SK-N-SH (cell line): Measurements from ENCODE around the gene FLAD1. TPM values are rescaled to one million over a fixed set of nuclear protein-coding genes. Genes with fewer than 3 reads are reported as not detected.

Experiments
- CTCF ChIA-PET: fragments of 300-600, 350-600 bp; formaldehyde crosslinking; extraction: SDS; loops from one replicate; lab custom pipeline; 2021; lab: Yijun Ruan, JAX
- POLR2A ChIA-PET: fragments of 350-600 bp; sonication (Branson Sonifier 250); formaldehyde crosslinking; extraction: SDS; loops from one replicate; lab custom pipeline; 2020; ENCODE audit warnings: antibody characterized with exemption, inconsistent platforms; lab: Yijun Ruan, JAX
- DNase-seq: peaks from one replicate; pipeline ENCODE4 v3.0.0; 2012
- H2AFZ ChIP-seq: fragments of 200-600 bp; sonication (generic); 2 replicates; pipeline ENCODE4 v1.8.1; 2016; ENCODE audit warnings: antibody characterized with exemption, mild to moderate bottlenecking, low read depth
- H3F3A ChIP-seq: fragments of 200-600 bp; sonication (generic); replicated peaks from 2 replicates; pipeline ENCODE3; 2016; ENCODE audit warnings: antibody characterized with exemption, mild to moderate bottlenecking; ENCODE audit not compliant: insufficient read depth
- H3K27ac ChIP-seq, 2 experiments: fragments of 200-500 bp in 1 of 2; fragments of 200-600 bp in 1 of 2; sonication (Bioruptor generic) in 1 of 2; sonication (generic), shearing (Covaris generic) in 1 of 2; 2 replicates each; pipeline versions ENCODE4 v1.5.1 to v1.6.1; 2014 to 2016; ENCODE audit warnings: low read depth in 2 of 2, inconsistent platforms in 1 of 2, low read length in 1 of 2, mild to moderate bottlenecking in 1 of 2, mixed read lengths in 1 of 2
- H3K27me3 ChIP-seq: fragments of 200-600 bp; sonication (generic), shearing (Covaris generic); 2 replicates; pipeline ENCODE4 v1.6.1; 2016; ENCODE audit warnings: mixed run types; ENCODE audit not compliant: insufficient read depth
- H3K36me3 ChIP-seq, 2 experiments: fragments of 200-500 bp in 1 of 2; fragments of 200-600 bp in 1 of 2; sonication (Bioruptor generic) in 1 of 2; sonication (generic) in 1 of 2; replicated peaks in 1 of 2; 2 replicates each; pipeline versions ENCODE3 to v1.5.1; 2014 to 2016; ENCODE audit warnings: low read length in 1 of 2, mild to moderate bottlenecking in 1 of 2; ENCODE audit not compliant: insufficient read depth in 2 of 2, control insufficient read depth in 1 of 2
- H3K4me1 ChIP-seq, 2 experiments: fragments of 200-500 bp in 1 of 2; fragments of 200-600 bp in 1 of 2; sonication (Bioruptor generic) in 1 of 2; sonication (generic), shearing (Covaris generic) in 1 of 2; 2 replicates each; pipeline versions ENCODE4 v1.5.1 to v1.6.1; 2014 to 2016; ENCODE audit warnings: low read depth in 1 of 2, low read length in 1 of 2, mixed run types in 1 of 2; ENCODE audit not compliant: insufficient read depth in 2 of 2, control insufficient read depth in 1 of 2
- H3K4me2 ChIP-seq: fragments of 200-600 bp; sonication (generic), shearing (Covaris generic); 2 replicates; pipeline ENCODE4 v1.6.1; 2017; ENCODE audit warnings: mixed run types
- H3K4me3 ChIP-seq, 2 experiments: fragments of 200-500 bp in 1 of 2; fragments of 200-600 bp in 1 of 2; sonication (Bioruptor generic) in 1 of 2; sonication (generic), shearing (Covaris generic) in 1 of 2; 2 replicates each; pipeline versions ENCODE4 v1.5.1 to v1.8.1; 2014 to 2016; ENCODE audit warnings: low read depth in 2 of 2, inconsistent platforms in 1 of 2, low read length in 1 of 2, mild to moderate bottlenecking in 1 of 2, mixed read lengths in 1 of 2, moderate library complexity in 1 of 2
- H3K79me2 ChIP-seq: fragments of 200-600 bp; sonication (generic); 2 replicates; pipeline ENCODE4 v1.8.1; 2017; ENCODE audit warnings: mild to moderate bottlenecking; ENCODE audit not compliant: insufficient read depth
- H3K9ac ChIP-seq: fragments of 200-600 bp; sonication (generic); 2 replicates; pipeline ENCODE4 v1.6.1; 2017; ENCODE audit warnings: mixed run types
- H3K9me2 ChIP-seq: fragments of 200-600 bp; sonication (generic); 2 replicates; pipeline ENCODE4 v1.6.1; 2017; ENCODE audit warnings: mixed run types
- H3K9me3 ChIP-seq: fragments of 200-600 bp; sonication (generic); 2 replicates; pipeline ENCODE4 v1.6.1; 2017; ENCODE audit warnings: mixed run types, mild to moderate bottlenecking, moderate library complexity
- H4K20me1 ChIP-seq: fragments of 200-600 bp; sonication (generic); 2 replicates; pipeline ENCODE4 v1.6.1; 2017; ENCODE audit warnings: mild to moderate bottlenecking, mixed run types; ENCODE audit not compliant: insufficient read depth
- FOSL2 ChIP-seq: IDR thresholded peaks from 2 replicates; pipeline ENCODE4 v1.4.0; 2012; ENCODE audit warnings: low read depth, mild to moderate bottlenecking, moderate library complexity, borderline replicate concordance
- FOXM1 ChIP-seq: IDR thresholded peaks from 2 replicates; pipeline ENCODE4 v1.4.0; 2012; ENCODE audit warnings: low read depth, mild to moderate bottlenecking
- GABPA ChIP-seq: IDR thresholded peaks from 2 replicates; pipeline ENCODE4 v1.4.0; 2012; ENCODE audit warnings: low read depth, mild to moderate bottlenecking
- GATA2 ChIP-seq: sonication (generic); formaldehyde crosslinking; IDR thresholded peaks from 2 replicates; pipeline ENCODE4 v1.5.0; 2020; ENCODE audit warnings: mild to moderate bottlenecking, missing genetic modification reagents
- NRF1 ChIP-seq: IDR thresholded peaks from 2 replicates; pipeline ENCODE4 v1.6.1; 2012; ENCODE audit warnings: low read depth, mild to moderate bottlenecking, low read length
- RAD21 ChIP-seq: IDR thresholded peaks from 2 replicates; pipeline ENCODE4 v1.6.1; 2012; ENCODE audit warnings: mild to moderate bottlenecking, low read length
- RCOR1 ChIP-seq: fragments of 150-350 bp; IDR thresholded peaks from 2 replicates; pipeline ENCODE4 v1.6.1; 2017; ENCODE audit warnings: antibody characterized with exemption, low read length
- RFX5 ChIP-seq: IDR thresholded peaks from 2 replicates; pipeline ENCODE4 v1.6.1; 2012; ENCODE audit warnings: mild to moderate bottlenecking, improper control_type of control experiment, low read length
- RXRA ChIP-seq: IDR thresholded peaks from 2 replicates; pipeline ENCODE4 v1.4.0; 2012; ENCODE audit warnings: low read depth, mild to moderate bottlenecking, borderline replicate concordance
- SIN3A ChIP-seq: IDR thresholded peaks from 2 replicates; pipeline ENCODE4 v1.6.1; 2012; ENCODE audit warnings: low read depth, mild to moderate bottlenecking, low read length, moderate library complexity, borderline replicate concordance
- USF1 ChIP-seq: IDR thresholded peaks from 2 replicates; pipeline ENCODE4 v1.4.0; 2012; ENCODE audit warnings: low read depth, borderline replicate concordance
- USF2 ChIP-seq: fragments of 150-350 bp; IDR thresholded peaks from 2 replicates; pipeline ENCODE4 v1.6.1; 2017; ENCODE audit warnings: antibody characterized with exemption, low read length, low read depth, borderline replicate concordance
- ZBTB33 ChIP-seq: IDR thresholded peaks from 2 replicates; pipeline ENCODE4 v1.4.0; 2012; ENCODE audit warnings: low read depth, borderline replicate concordance
- WGBS: methylation state at CpG from one replicate; pipeline ENCODE4 v1.1.6; 2017; ENCODE audit warnings: low lambda C conversion rate; 5-methylcytosine and 5-hydroxymethylcytosine counted together
- polyA plus RNA-seq, 3 experiments: library from polyadenylated mRNA; depleted of rRNA; stranded (reverse); fragments of >200 nt; gene quantifications; 2 replicates each; pipeline ENCODE4 v1.2.3, GENCODE V29; 2012
- TF ChIP-seq, protein P1 (sequence below): IDR thresholded peaks from 2 replicates; pipeline ENCODE4 v1.6.1; 2012; ENCODE audit warnings: mild to moderate bottlenecking, low read depth, low read length, moderate library complexity
- TF ChIP-seq, protein P2 (sequence below): fragments of 200-600 bp; sonication (generic); IDR thresholded peaks from 2 replicates; pipeline ENCODE4 v1.6.1; 2017; ENCODE audit warnings: antibody characterized with exemption, mild to moderate bottlenecking, moderate library complexity

The FLAD1 gene
- polyA plus RNA-seq, 1 of the 3 experiments (the other 2 are of a cell fraction) = 50.8 TPM

DNA sequence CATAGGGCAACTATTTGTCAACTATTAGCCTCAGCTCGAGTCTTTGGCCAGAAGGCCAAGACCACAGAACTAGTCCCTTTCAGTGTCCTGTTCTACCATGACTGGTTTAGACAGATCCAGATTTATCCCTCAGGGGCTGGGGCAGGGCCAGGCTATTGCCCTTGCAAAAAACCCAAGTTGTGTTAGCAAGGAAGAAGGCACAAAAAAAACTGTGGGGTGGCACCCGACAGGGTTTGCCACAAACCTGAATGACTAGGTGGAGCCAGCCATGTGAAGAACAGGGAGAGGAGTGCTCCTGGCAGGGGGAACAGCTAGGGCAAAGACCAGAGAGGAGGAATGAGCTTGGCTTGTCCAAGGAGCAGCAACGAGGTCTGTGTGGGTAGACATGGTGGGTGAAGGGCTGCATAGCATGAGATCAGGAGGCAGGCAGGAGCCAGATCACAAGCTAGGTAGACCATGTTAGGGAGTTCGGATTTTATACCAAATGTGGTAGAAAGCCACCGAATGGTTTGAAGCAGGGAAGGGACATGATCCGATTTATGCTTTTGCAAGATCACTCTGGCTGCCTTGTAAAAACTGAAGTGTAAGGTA is 54.8 kb downstream of the FLAD1 start (continued):
- TF ChIP-seq, protein P1, sequence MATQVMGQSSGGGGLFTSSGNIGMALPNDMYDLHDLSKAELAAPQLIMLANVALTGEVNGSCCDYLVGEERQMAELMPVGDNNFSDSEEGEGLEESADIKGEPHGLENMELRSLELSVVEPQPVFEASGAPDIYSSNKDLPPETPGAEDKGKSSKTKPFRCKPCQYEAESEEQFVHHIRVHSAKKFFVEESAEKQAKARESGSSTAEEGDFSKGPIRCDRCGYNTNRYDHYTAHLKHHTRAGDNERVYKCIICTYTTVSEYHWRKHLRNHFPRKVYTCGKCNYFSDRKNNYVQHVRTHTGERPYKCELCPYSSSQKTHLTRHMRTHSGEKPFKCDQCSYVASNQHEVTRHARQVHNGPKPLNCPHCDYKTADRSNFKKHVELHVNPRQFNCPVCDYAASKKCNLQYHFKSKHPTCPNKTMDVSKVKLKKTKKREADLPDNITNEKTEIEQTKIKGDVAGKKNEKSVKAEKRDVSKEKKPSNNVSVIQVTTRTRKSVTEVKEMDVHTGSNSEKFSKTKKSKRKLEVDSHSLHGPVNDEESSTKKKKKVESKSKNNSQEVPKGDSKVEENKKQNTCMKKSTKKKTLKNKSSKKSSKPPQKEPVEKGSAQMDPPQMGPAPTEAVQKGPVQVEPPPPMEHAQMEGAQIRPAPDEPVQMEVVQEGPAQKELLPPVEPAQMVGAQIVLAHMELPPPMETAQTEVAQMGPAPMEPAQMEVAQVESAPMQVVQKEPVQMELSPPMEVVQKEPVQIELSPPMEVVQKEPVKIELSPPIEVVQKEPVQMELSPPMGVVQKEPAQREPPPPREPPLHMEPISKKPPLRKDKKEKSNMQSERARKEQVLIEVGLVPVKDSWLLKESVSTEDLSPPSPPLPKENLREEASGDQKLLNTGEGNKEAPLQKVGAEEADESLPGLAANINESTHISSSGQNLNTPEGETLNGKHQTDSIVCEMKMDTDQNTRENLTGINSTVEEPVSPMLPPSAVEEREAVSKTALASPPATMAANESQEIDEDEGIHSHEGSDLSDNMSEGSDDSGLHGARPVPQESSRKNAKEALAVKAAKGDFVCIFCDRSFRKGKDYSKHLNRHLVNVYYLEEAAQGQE = no peak
- TF ChIP-seq GATA2 (CRISPR knock-in tag) (no peak), ZBTB33 (no peak)

GRCh38 chr1:155038602-155039307 is 55.6 kb downstream of the FLAD1 start:
- Histone ChIP-seq H3K9ac (no peak overlapping the region), H3K9me2 (no peaks in the 10 kb centered on the region), H3K27me3 (no peaks in the 10 kb centered on the region), H4K20me1 (no peaks in the 10 kb centered on the region), H3F3A (no peaks in the 10 kb centered on the region), H3K4me1 (no peaks in the 10 kb centered on the region), H2AFZ (no peak overlapping the region), H3K27ac (no peak overlapping the region), H3K9me3 (no peaks in the 10 kb centered on the region), H3K79me2 (no peaks in the 10 kb centered on the region), H3K4me3 (no peak overlapping the region), H3K4me2 (no peak overlapping the region), H3K36me3 (no peaks in the 10 kb centered on the region)
- ChIA-PET CTCF (interaction anchor here (0.9 to 26.0 kb wide), 5 partner anchors 12 to 369 kb away, joined by 3 to 573 read pairs (median 5); partner anchors contain the start of genes ADAM15, EFNA3 and EFNA4), POLR2A (no interaction called here)
- no peak for DNase-seq
- WGBS = 70% methylated on average over 8 of the region's 8 CpGs
- TF ChIP-seq USF1 (no peak), FOSL2 (no peak), GATA2 (CRISPR knock-in tag) (no peak), USF2 (no peak), RCOR1 (no peak), NRF1 (no peak), GABPA (no peak), FOXM1 (no peak), RAD21 (no peak), SIN3A (no peak), RXRA (no peak), RFX5 (no peak)
- TF ChIP-seq, protein P2, sequence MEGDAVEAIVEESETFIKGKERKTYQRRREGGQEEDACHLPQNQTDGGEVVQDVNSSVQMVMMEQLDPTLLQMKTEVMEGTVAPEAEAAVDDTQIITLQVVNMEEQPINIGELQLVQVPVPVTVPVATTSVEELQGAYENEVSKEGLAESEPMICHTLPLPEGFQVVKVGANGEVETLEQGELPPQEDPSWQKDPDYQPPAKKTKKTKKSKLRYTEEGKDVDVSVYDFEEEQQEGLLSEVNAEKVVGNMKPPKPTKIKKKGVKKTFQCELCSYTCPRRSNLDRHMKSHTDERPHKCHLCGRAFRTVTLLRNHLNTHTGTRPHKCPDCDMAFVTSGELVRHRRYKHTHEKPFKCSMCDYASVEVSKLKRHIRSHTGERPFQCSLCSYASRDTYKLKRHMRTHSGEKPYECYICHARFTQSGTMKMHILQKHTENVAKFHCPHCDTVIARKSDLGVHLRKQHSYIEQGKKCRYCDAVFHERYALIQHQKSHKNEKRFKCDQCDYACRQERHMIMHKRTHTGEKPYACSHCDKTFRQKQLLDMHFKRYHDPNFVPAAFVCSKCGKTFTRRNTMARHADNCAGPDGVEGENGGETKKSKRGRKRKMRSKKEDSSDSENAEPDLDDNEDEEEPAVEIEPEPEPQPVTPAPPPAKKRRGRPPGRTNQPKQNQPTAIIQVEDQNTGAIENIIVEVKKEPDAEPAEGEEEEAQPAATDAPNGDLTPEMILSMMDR = no peak
- TF ChIP-seq, protein P1 = no peak
